HepG2 (cell line): Measurements from ENCODE around the gene MESD. TPM values are rescaled to one million over a fixed set of nuclear protein-coding genes. Genes with fewer than 3 reads are reported as not detected.

Experiments used
- ATAC-seq: fragments of 200-7000 bp; cut with Tn5 transposase; 3 replicates; pipeline ENCODE4 v1.9.1; 2020; ENCODE audit warnings: mild to moderate bottlenecking, moderate library complexity
- BruUV-seq: library from RNA; stranded (reverse); fragments of 400-500 nt; replicated peaks from 2 replicates; lab custom pipeline; 2021; lab: Mats Ljungman, UMichigan
- CTCF ChIA-PET: fragments of 300-600 bp; formaldehyde crosslinking; extraction: SDS; loops from one replicate; lab custom pipeline; 2021; ENCODE audit warnings: low total read pairs, inconsistent platforms, low intra/inter-chr PET ratio; lab: Yijun Ruan, JAX
- POLR2A ChIA-PET: fragments of 350-600 bp; sonication (Branson Sonifier 250); formaldehyde crosslinking; loops from one replicate; lab custom pipeline; 2020; ENCODE audit warnings: antibody characterized with exemption, inconsistent platforms; lab: Yijun Ruan, JAX
- DNase-seq: peaks from one replicate; pipeline ENCODE4 v3.0.0-alpha.2; 2015; ENCODE audit warnings: low spot score
- FAIRE-seq: peaks from 3 replicates; lab custom pipeline; 2011; peaks lifted over from hg19 to GRCh38; lab: Jason Lieb, UNC
- H2AFZ ChIP-seq: one replicate; pipeline ENCODE4 v1.6.1; 2011; ENCODE audit warnings: low read length, inconsistent platforms
- H3K27ac ChIP-seq: fragments of 300-600 bp; 3 replicates; pipeline ENCODE4 v1.8.0; 2011; ENCODE audit warnings: mixed run types, mild to moderate bottlenecking, mixed read lengths, low read length, inconsistent platforms; ENCODE audit not compliant: insufficient read depth; ENCODE audit errors: extremely low read length
- H3K27me3 ChIP-seq, 2 experiments: fragments of 200-600 bp in 1 of 2; 2 replicates in 1 of 2; 3 replicates in 1 of 2; pipeline versions ENCODE4 v1.6.0 to v1.8.0; 2011; ENCODE audit warnings: low read length in 2 of 2, mild to moderate bottlenecking in 2 of 2, moderate library complexity in 2 of 2, inconsistent platforms in 1 of 2; ENCODE audit not compliant: insufficient read depth in 2 of 2, control insufficient read depth in 1 of 2
- H3K36me3 ChIP-seq, 2 experiments: fragments of 200-600 bp in 1 of 2; replicated peaks in 1 of 2; 2 replicates in 1 of 2; 3 replicates in 1 of 2; pipeline versions ENCODE4 v1.5.1 to v1.8.0; 2011; ENCODE audit warnings: low read length in 2 of 2, inconsistent platforms in 1 of 2; ENCODE audit not compliant: insufficient read depth in 2 of 2, control insufficient read depth in 1 of 2
- H3K4me1 ChIP-seq: 2 replicates; pipeline ENCODE4 v1.5.1; 2012; ENCODE audit warnings: low read length, inconsistent platforms; ENCODE audit not compliant: insufficient read depth
- H3K4me2 ChIP-seq: 2 replicates; pipeline ENCODE4 v1.6.0; 2011; ENCODE audit warnings: low read depth, low read length, inconsistent platforms
- H3K4me3 ChIP-seq, 3 experiments: fragments of 200-600 bp in 1 of 3; sonication (generic), shearing (Covaris generic) in 1 of 3; replicated peaks in 1 of 3; 2 replicates each; pipeline ENCODE4 v1.5.1; 2011 to 2016; ENCODE audit warnings: low read length in 3 of 3, inconsistent platforms in 2 of 3, low read depth in 2 of 3, mild to moderate bottlenecking in 2 of 3, control low read depth in 1 of 3, mixed read lengths in 1 of 3; ENCODE audit not compliant: insufficient read depth in 1 of 3
- H3K79me2 ChIP-seq: one replicate; pipeline ENCODE4 v1.6.1; 2011; ENCODE audit warnings: low read length, inconsistent platforms; ENCODE audit not compliant: insufficient read depth
- H3K9ac ChIP-seq: 2 replicates; pipeline ENCODE4 v1.6.0; 2011; ENCODE audit warnings: mild to moderate bottlenecking, low read depth, low read length, inconsistent platforms; ENCODE audit not compliant: insufficient read depth
- H3K9me3 ChIP-seq: 2 replicates; pipeline ENCODE4 v1.5.1; 2012; ENCODE audit warnings: mild to moderate bottlenecking, low read length
- H4K20me1 ChIP-seq: 2 replicates; pipeline ENCODE4 v1.6.0; 2011; ENCODE audit warnings: inconsistent platforms, mild to moderate bottlenecking, low read length, moderate library complexity; ENCODE audit not compliant: insufficient read depth
- ARNT2 ChIP-seq: sonication (generic); formaldehyde crosslinking; IDR thresholded peaks from 2 replicates; pipeline ENCODE4 v1.8.0; 2022; ENCODE audit warnings: mild to moderate bottlenecking, low read depth, missing genetic modification reagents, moderate library complexity
- CHCHD3 ChIP-seq: sonication (generic); formaldehyde crosslinking; IDR thresholded peaks from 2 replicates; pipeline ENCODE4 v1.8.0; 2022; ENCODE audit warnings: mild to moderate bottlenecking, missing genetic modification reagents, moderate library complexity
- CREB3 ChIP-seq: sonication (generic); formaldehyde crosslinking; IDR thresholded peaks from 2 replicates; pipeline ENCODE4 v1.5.0; 2020; ENCODE audit warnings: missing genetic modification reagents
- DMAP1 ChIP-seq: IDR thresholded peaks from 2 replicates; pipeline ENCODE4 v1.6.1; 2016
- KDM5B ChIP-seq: sonication (generic); formaldehyde crosslinking; IDR thresholded peaks from 2 replicates; pipeline ENCODE4 v1.4.0; 2020; ENCODE audit warnings: missing genetic modification reagents, mild to moderate bottlenecking, borderline replicate concordance
- RAD21 ChIP-seq: fragments of 450-650 bp; formaldehyde crosslinking; IDR thresholded peaks from 2 replicates; pipeline ENCODE4 v1.5.0; 2020; ENCODE audit warnings: mild to moderate bottlenecking
- SIN3A ChIP-seq: IDR thresholded peaks from 2 replicates; pipeline ENCODE4 v1.6.1; 2011; ENCODE audit warnings: low read depth, mild to moderate bottlenecking, control low read depth, low read length, borderline replicate concordance
- SRY ChIP-seq: sonication (generic); formaldehyde crosslinking; IDR thresholded peaks from 2 replicates; pipeline ENCODE4 v1.8.0; 2022; ENCODE audit warnings: mild to moderate bottlenecking, missing genetic modification reagents
- TGIF2 ChIP-seq: IDR thresholded peaks from 2 replicates; pipeline ENCODE4 v1.6.1; 2016; ENCODE audit warnings: control low read depth, missing compliant biosample characterization
- ZFP62 ChIP-seq: sonication (generic); formaldehyde crosslinking; IDR thresholded peaks from 2 replicates; pipeline ENCODE4 v1.4.0; 2020; ENCODE audit warnings: missing genetic modification reagents
- ZFY ChIP-seq: sonication (generic); formaldehyde crosslinking; IDR thresholded peaks from 2 replicates; pipeline ENCODE4 v1.4.0; 2020; ENCODE audit warnings: missing genetic modification reagents
- ZFYVE20 ChIP-seq: sonication (generic); formaldehyde crosslinking; IDR thresholded peaks from 2 replicates; pipeline ENCODE4 v1.8.0; 2023; ENCODE audit warnings: low read depth, mild to moderate bottlenecking, moderate library complexity, missing genetic modification reagents, borderline replicate concordance
- ZNF326 ChIP-seq: sonication (generic); formaldehyde crosslinking; IDR thresholded peaks from 2 replicates; pipeline ENCODE4 v1.4.0; 2020; ENCODE audit warnings: missing genetic modification reagents, borderline replicate concordance
- ZNF468 ChIP-seq: sonication (generic); formaldehyde crosslinking; IDR thresholded peaks from 2 replicates; pipeline ENCODE4 v1.8.0; 2022; ENCODE audit warnings: mild to moderate bottlenecking, moderate library complexity, missing genetic modification reagents
- ZNF563 ChIP-seq: sonication (generic); formaldehyde crosslinking; IDR thresholded peaks from 2 replicates; pipeline ENCODE4 v1.8.0; 2022; ENCODE audit warnings: mild to moderate bottlenecking, moderate library complexity, missing genetic modification reagents
- ZNF746 ChIP-seq: sonication (generic); formaldehyde crosslinking; IDR thresholded peaks from 2 replicates; pipeline ENCODE4 v1.8.0; 2022; ENCODE audit warnings: mild to moderate bottlenecking, missing genetic modification reagents
- ZNF879 ChIP-seq: sonication (generic); formaldehyde crosslinking; IDR thresholded peaks from 2 replicates; pipeline ENCODE4 v1.8.1; 2023; ENCODE audit warnings: missing genetic modification reagents
- WGBS: methylation state at CpG from one replicate; pipeline ENCODE4 v1.1.6; 2017; ENCODE audit warnings: low lambda C conversion rate; 5-methylcytosine and 5-hydroxymethylcytosine counted together
- in situ Hi-C: cut with HindIII; loops from 2 replicates; pipeline ENCODE4 v1.10.0; 2017; ENCODE audit warnings: low pct_unique_long_range_greater_than_20kb; ENCODE audit not compliant: extremely low pct_ligation_motif_present
- intact Hi-C: fragments of 100-400 bp; cut with micrococcal nuclease; formaldehyde crosslinking; loops from one replicate; pipeline ENCODE4 v1.10.0; 2022; ENCODE audit not compliant: unreplicated experiment
- polyA plus RNA-seq, 8 experiments: library from polyadenylated mRNA; depleted of rRNA in 3 of 8; stranded (reverse) in 7 of 8; unstranded in 1 of 8; fragments of >200 nt; fragmentation: Illumina TruSeq in 4 of 8; extraction: Trizol in 4 of 8; gene quantifications; 2 replicates each; pipeline versions ENCODE4 v1.2.1 to v1.2.3, GENCODE V29; 2011 to 2016; ENCODE audit warnings: low read depth in 4 of 8, missing spikeins in 1 of 8, mixed read lengths in 1 of 8; ENCODE audit not compliant: insufficient read depth in 1 of 8
- total RNA-seq, 5 experiments: library from RNA; depleted of rRNA; stranded (reverse); fragments of >200 nt; fragmentation: Illumina TruSeq; extraction: Trizol; gene quantifications; 2 replicates each; pipeline ENCODE4 v1.2.3, GENCODE V29; 2016; ENCODE audit warnings: low read depth in 1 of 5
- TF ChIP-seq, protein P1 (sequence below): sonication (generic); formaldehyde crosslinking; IDR thresholded peaks from 2 replicates; pipeline ENCODE4 v1.4.0; 2020; ENCODE audit warnings: mild to moderate bottlenecking, missing genetic modification reagents

MESD gene
- total and polyA plus RNA-seq, 2 of the 13 experiments (the other 11 are each of a cell fraction or from before 2014, with no cell fraction given): 18.0 to 46.2 TPM

DNA sequence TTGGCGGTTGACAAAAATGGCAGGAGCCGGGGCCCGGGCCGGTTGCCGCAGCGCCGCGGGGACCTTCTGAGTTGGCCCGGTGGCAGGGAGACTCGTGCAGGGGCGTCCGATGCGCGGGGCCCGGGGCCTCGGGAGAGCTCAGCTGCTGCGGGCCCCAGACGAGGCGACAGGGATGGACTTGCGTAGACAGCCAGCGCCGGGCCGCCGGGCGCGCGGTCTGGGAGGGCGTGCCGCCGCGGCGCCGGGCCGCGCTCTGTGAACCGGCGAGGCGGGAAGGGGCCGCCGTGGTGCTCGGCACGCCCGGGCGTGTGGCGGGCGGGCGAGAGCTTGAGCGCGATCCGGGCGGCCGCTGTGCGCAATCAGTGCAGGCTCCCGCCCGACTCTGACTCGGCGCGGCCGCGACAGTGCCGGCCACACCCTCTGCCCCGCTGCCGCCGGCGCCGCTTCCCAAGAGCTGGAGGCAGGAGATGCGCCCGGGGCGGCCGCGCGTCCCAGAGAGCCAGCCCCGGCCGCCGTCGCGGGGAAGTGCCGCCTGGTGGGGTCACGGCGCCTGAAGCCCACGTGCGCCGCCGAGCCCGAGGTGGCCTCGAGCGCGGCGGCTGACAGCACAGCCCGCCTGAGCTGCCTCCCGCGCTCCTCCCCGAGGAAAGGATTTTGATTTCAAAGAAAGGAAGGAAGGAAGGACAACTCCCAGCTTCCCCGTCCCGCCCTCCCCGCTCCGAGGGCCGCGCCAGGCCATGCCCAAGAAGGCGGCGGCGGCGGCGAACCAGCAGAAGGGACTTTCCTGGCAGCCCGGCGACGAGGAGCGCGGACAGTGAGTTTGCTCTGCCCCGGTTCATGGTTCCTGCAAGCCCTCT lies 11.8 kb upstream of the MESD start:
- Histone ChIP-seq H3K27me3 (no peaks in the 10 kb centered on the region), H3K9me3 (no peaks in the 10 kb centered on the region), H3K36me3 (no peaks in the 10 kb centered on the region; a peak in 1 of 5 replicates), H3K9ac (peak overlapping the region; percentile 86), H3K27ac (peak overlapping the region; percentile 84), H3K79me2 (no peaks in the 10 kb centered on the region), H4K20me1 (no peaks in the 10 kb centered on the region; the same call in 1 of the 2 replicates), H3K4me1 (peaks cover 40% of the 10 kb centered on the region), H3K4me2 (peak overlapping the region; percentile 79), H2AFZ (no peak overlapping the region), H3K4me3 (peak overlapping the region; percentile 76 to 92 (median 88))
- POLR2A ChIA-PET: interaction anchor here (0.9 to 1.7 kb wide), 4 partner anchors 10 to 162 kb away, joined by 3 to 10 read pairs (median 5); no protein-coding TSS in a partner anchor
- FAIRE-seq (no peak), DNase-seq (no peak), ATAC-seq (peak; percentile 77)
- TSS peak; percentile 62 for BruUV-seq
- WGBS: 46% methylated on average over 13 of the region's 110 CpGs
- intact Hi-C loops (no loop called here), in situ Hi-C loops (no loop called here)
- CTCF ChIA-PET: no interaction called here
- 0 out of 2 replicates have a peak, but pooled peaks have one; percentile 38 for TF ChIP-seq ZFYVE20 (CRISPR knock-in tag)
- peak; percentile 33; the same call in 1 of the 2 replicates for TF ChIP-seq SIN3A
- peak; percentile 59; the same call in 1 of the 2 replicates for TF ChIP-seq SRY
- TF ChIP-seq ZNF326 (CRISPR knock-in tag): no peak
- TF ChIP-seq ZNF746: no peak
- peak; percentile 22 for TF ChIP-seq ARNT2 (CRISPR knock-in tag)
- no peak for TF ChIP-seq DMAP1
- TF ChIP-seq ZNF468: no peak
- TF ChIP-seq TGIF2 (CRISPR knock-in tag): peak; percentile 14; the same call in 1 of the 2 replicates
- TF ChIP-seq ZNF879 (CRISPR knock-in tag): no peak
- 0 out of 2 replicates have a peak, but pooled peaks have one; percentile 38 for TF ChIP-seq CREB3
- TF ChIP-seq ZNF563 (CRISPR knock-in tag): peak; percentile 66; the same call in 1 of the 2 replicates
- peak; percentile 52; the same call in 1 of the 2 replicates for TF ChIP-seq KDM5B (CRISPR knock-in tag)
- TF ChIP-seq CHCHD3 (CRISPR knock-in tag): peak; percentile 88; the same call in 1 of the 2 replicates
- TF ChIP-seq, protein P1, sequence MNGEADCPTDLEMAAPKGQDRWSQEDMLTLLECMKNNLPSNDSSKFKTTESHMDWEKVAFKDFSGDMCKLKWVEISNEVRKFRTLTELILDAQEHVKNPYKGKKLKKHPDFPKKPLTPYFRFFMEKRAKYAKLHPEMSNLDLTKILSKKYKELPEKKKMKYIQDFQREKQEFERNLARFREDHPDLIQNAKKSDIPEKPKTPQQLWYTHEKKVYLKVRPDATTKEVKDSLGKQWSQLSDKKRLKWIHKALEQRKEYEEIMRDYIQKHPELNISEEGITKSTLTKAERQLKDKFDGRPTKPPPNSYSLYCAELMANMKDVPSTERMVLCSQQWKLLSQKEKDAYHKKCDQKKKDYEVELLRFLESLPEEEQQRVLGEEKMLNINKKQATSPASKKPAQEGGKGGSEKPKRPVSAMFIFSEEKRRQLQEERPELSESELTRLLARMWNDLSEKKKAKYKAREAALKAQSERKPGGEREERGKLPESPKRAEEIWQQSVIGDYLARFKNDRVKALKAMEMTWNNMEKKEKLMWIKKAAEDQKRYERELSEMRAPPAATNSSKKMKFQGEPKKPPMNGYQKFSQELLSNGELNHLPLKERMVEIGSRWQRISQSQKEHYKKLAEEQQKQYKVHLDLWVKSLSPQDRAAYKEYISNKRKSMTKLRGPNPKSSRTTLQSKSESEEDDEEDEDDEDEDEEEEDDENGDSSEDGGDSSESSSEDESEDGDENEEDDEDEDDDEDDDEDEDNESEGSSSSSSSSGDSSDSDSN (CRISPR knock-in tag): peak; percentile 43; the same call in 1 of the 2 replicates
- TF ChIP-seq RAD21 (CRISPR knock-in tag): peak; percentile 9; the same call in 1 of the 2 replicates
- peak; percentile 73 for TF ChIP-seq ZFY (CRISPR knock-in tag)
- TF ChIP-seq ZFP62: no peak
